GM12864 (cell line): ENCODE results near the gene WIPI1.
"Not testable (repeated sequence)": the region's sequence is repeated elsewhere in the genome, so short reads cannot be mapped to it uniquely, and the experiment has no call there.

Experiments used
- DNase-seq: peaks from one replicate; pipeline ENCODE4 v3.0.0-alpha.2; 2011; ENCODE audit warnings: low read depth
- H3K4me3 ChIP-seq: 2 replicates; pipeline ENCODE4 v1.5.1; 2011; ENCODE audit warnings: mild to moderate bottlenecking, low read depth, low read length, control low read depth
- CTCF ChIP-seq: IDR thresholded peaks from 2 replicates; pipeline ENCODE4 v1.5.1; 2011; ENCODE audit warnings: low read depth, mild to moderate bottlenecking, moderate library complexity, low read length, control low read depth, inconsistent platforms; ENCODE audit errors: missing control alignments

WIPI1 gene

GRCh38 chr17:68424203-68424602 is 33.1 kb downstream of the WIPI1 start:
- TF ChIP-seq CTCF, result no peak
- H3K4me3 ChIP-seq, result no peak overlapping the region
- DNase-seq, result no peak

GRCh38 chr17:68423251-68423650 is 34.0 kb downstream of the WIPI1 start:
- no peak for TF ChIP-seq CTCF
- no peak for DNase-seq
- H3K4me3 ChIP-seq, result no peak overlapping the region

- H3K4me3 ChIP-seq, result no peak overlapping the region
- no peak for TF ChIP-seq CTCF
- DNase-seq, result no peak
Observed at GRCh38 chr17:68422821-68423220, 34.5 kb downstream of the WIPI1 start.

DNA sequence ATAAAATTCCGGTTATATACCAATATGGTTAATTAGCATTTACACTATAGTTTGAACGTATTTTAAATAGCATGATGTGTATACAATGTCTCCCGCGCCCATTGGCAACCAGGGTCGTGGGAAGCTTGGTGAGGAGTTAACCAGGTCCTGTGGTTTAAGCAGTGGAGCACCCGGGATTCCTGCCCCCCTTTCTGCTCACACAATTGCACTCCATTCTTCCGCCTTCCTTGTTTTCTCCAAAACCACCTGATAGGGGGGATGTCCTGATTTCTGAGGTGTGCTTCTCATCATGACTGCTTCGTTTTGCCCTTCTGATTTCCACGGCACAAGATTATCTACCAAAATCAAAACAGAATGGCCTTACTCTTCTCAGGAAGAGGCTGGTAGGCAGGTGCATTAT is 35.8 kb downstream of the WIPI1 start:
- H3K4me3 ChIP-seq, result no peak overlapping the region
- DNase-seq, result no peak
- no peak for TF ChIP-seq CTCF

GRCh38 chr17:68420065-68420464 is 37.2 kb downstream of the WIPI1 start:
- DNase-seq, result no peak
- H3K4me3 ChIP-seq, result no peak overlapping the region
- TF ChIP-seq CTCF, result no peak

DNA sequence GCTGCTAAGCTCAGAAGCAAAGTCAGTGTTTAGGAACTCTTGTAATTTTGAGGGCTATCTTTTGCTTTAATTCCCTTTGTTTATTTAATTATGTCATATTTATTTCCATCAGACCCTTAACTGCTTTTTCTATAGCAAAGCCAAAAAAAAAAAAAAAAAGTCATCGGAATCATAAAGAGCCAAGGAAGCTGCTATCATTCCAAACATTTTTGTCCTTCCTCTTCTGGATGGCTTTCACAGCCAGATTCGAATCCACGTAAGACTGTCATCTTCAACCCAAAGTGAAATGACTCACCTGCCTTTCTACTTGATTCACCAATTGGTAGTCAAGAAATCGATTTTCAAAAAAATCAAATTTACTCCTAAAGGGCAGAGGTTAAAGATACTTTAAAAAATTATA is 38.4 kb downstream of the WIPI1 start:
- no peak for DNase-seq
- H3K4me3 ChIP-seq, result no peak overlapping the region
- TF ChIP-seq CTCF, result no peak

GRCh38 chr17:68417317-68417716 is 40.0 kb downstream of the WIPI1 start:
- DNase-seq, result no peak
- H3K4me3 ChIP-seq, result no peak overlapping the region
- TF ChIP-seq CTCF, result no peak

GRCh38 chr17:68414901-68415300 is 42.4 kb downstream of the WIPI1 start:
- DNase-seq, result not testable (repeated sequence)

GRCh38 chr17:68413597-68414560 is 43.4 kb downstream of the WIPI1 start:
- peak overlapping the region; percentile 27 for H3K4me3 ChIP-seq

More at GRCh38 chr17:68414901-68415300, 42.4 kb downstream of the WIPI1 start:
- not testable (repeated sequence) for H3K4me3 ChIP-seq

DNA sequence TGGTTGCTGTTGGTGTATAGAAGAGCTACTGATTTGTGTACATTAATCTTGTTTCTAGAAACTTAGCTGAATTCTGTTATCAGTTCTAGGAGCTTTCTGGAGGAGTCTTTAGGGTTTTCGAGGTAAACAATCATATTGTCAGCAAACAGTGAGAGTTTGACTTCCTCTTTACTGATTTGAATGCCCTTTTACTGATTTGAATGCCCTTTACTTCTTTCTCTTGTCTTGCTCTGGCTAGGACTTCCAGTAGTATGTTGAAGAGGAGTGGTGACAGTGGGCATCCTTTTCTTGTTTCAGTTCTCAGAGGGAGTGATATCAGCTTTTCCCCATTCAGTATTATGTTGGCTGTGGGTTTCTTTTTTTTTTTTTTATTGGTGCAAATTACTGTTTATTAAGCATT is 49.6 kb downstream of the WIPI1 start:
- not testable (repeated sequence) for DNase-seq

More at GRCh38 chr17:68413597-68414560, 43.4 kb downstream of the WIPI1 start:
- not testable (repeated sequence) for DNase-seq

More for the DNA sequence above, 49.6 kb downstream of the WIPI1 start:
- H3K4me3 ChIP-seq, result not testable (repeated sequence)
